Measurements from ENCODE around the gene TCFL5. TPM values are rescaled to one million over a fixed set of nuclear protein-coding genes. Genes with fewer than 3 reads are reported as not detected.
"Not testable (repeated sequence)": the region's sequence is repeated elsewhere in the genome, so short reads cannot be mapped to it uniquely, and the experiment has no call there.

Gene TCFL5
- total RNA-seq, 1 donor from 2014 or later: 12.8 TPM

DNA sequence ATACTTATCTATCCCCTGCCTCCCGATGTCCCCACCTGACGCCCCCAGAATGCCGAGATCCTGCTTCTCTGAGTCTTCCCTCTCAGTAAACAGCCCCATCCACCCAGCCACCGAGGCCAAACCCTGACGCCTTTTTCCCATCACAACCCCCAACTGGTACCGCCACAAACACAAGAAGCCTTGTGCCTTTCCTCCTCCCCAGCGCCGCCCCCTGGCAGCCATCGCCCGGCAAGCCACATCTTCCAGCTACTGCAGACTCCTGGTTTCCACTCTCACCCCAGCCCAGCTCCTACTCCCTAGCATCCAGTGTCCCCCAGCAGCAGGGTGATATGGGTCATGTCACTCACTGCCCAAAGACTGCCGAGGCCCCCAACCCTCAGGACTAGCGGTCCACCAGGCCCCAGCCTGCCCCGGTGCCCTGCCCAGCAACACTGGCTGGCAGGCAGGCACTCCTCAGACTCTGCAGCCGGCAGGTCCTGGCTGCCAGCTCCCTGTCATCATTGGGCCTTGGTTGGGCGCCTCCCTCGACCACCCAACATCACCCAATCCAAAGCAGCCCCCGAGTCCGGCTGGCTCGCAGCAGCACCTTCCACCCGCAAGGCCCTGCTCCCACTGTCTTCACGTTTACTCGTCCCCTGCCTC, 11.2 kb downstream of the TCFL5 start:
- no peak for DNase-seq (ENCODE audit: extremely low spot score, unreplicated experiment)
- no peaks in the 10 kb centered on the region for H3K9me3 Mint-ChIP-seq (ENCODE audit: unreplicated experiment)
- H3K27ac Mint-ChIP-seq (ENCODE audit: unreplicated experiment): no peak overlapping the region
- H3K4me3 Mint-ChIP-seq (ENCODE audit: unreplicated experiment): no peak overlapping the region
- H3K27me3 Mint-ChIP-seq (ENCODE audit: unreplicated experiment): no peaks in the 10 kb centered on the region
- H3K4me1 Mint-ChIP-seq (ENCODE audit: unreplicated experiment): no peaks in the 10 kb centered on the region
- peaks cover 26% of the 10 kb centered on the region for H3K36me3 Mint-ChIP-seq (ENCODE audit: unreplicated experiment)
- TF ChIP-seq CTCF (IDR thresholded peaks at IDR 0.05): no peak

- Mint-ChIP-seq H3K4me3 (ENCODE audit: unreplicated experiment) (no peak overlapping the region), H3K4me1 (ENCODE audit: unreplicated experiment) (no peaks in the 10 kb centered on the region), H3K9me3 (ENCODE audit: unreplicated experiment) (no peaks in the 10 kb centered on the region), H3K36me3 (ENCODE audit: unreplicated experiment) (peaks cover 24% of the 10 kb centered on the region), H3K27me3 (ENCODE audit: unreplicated experiment) (no peaks in the 10 kb centered on the region), H3K27ac (ENCODE audit: unreplicated experiment) (no peak overlapping the region)
- no peak for TF ChIP-seq CTCF (IDR thresholded peaks at IDR 0.05)
- DNase-seq (ENCODE audit: extremely low spot score, unreplicated experiment): no peak
Observed at GRCh38 chr20:62849431-62849830, 12.2 kb downstream of the TCFL5 start.

- not testable (repeated sequence) for H3K27ac Mint-ChIP-seq (ENCODE audit: unreplicated experiment); DNase-seq (ENCODE audit: extremely low spot score, unreplicated experiment); H3K4me1 Mint-ChIP-seq (ENCODE audit: unreplicated experiment); H3K27me3 Mint-ChIP-seq (ENCODE audit: unreplicated experiment); H3K4me3 Mint-ChIP-seq (ENCODE audit: unreplicated experiment); H3K9me3 Mint-ChIP-seq (ENCODE audit: unreplicated experiment)
- H3K36me3 Mint-ChIP-seq (ENCODE audit: unreplicated experiment): peaks cover 21% of the 10 kb centered on the region
Observed at GRCh38 chr20:62848917-62849316, 12.7 kb downstream of the TCFL5 start.

DNA sequence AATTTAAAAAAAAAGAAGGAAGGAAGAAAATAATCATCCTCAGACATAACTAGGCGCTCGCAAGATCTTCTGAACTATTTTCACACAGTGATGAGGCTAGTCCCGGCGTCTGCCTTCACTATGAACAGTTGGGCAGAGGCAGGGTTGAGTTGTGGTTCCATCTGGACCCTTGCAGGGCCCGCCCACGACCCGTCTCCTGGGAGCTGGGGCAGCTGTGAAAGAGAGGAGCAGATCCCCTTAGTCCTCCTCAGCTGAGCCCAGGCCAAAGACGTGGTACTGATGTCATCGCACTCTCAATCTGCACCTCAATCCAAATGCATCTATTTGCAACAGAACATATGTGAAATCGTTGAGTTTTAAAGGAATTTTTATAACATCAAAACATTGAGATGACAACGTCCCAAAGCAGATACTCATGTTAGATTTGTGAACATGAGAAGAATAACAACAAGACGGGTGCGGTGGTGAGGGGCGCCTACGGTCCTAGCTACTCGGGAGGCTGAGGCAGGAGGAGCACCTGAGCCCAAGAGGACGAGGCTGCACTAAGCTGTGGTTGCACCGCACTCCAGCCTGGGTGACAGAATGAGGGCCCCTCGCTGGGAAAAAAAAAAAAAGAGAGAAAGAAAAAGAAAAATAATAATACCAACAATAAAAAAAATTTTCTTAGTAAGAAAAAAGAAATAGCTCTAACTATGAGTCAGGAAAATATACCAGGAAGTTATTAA, 15.3 kb downstream of the TCFL5 start:
- Mint-ChIP-seq H3K27me3 (ENCODE audit: unreplicated experiment) (no peaks in the 10 kb centered on the region), H3K4me1 (ENCODE audit: unreplicated experiment) (peaks cover 1% of the 10 kb centered on the region), H3K36me3 (ENCODE audit: unreplicated experiment) (peaks cover 12% of the 10 kb centered on the region), H3K4me3 (ENCODE audit: unreplicated experiment) (no peak overlapping the region), H3K27ac (ENCODE audit: unreplicated experiment) (no peak overlapping the region), H3K9me3 (ENCODE audit: unreplicated experiment) (no peaks in the 10 kb centered on the region)
- DNase-seq (ENCODE audit: extremely low spot score, unreplicated experiment): no peak
- no peak for TF ChIP-seq CTCF (IDR thresholded peaks at IDR 0.05)

GRCh38 chr20:62845416-62846160, 16.0 kb downstream of the TCFL5 start:
- DNase-seq (ENCODE audit: extremely low spot score, unreplicated experiment): no peak
- no peaks in the 10 kb centered on the region for H3K27me3 Mint-ChIP-seq (ENCODE audit: unreplicated experiment)
- no peak for TF ChIP-seq CTCF (IDR thresholded peaks at IDR 0.05)
- H3K4me1 Mint-ChIP-seq (ENCODE audit: unreplicated experiment): peaks cover 1% of the 10 kb centered on the region
- no peak overlapping the region for H3K27ac Mint-ChIP-seq (ENCODE audit: unreplicated experiment)
- H3K4me3 Mint-ChIP-seq (ENCODE audit: unreplicated experiment): no peak overlapping the region
- no peaks in the 10 kb centered on the region for H3K9me3 Mint-ChIP-seq (ENCODE audit: unreplicated experiment)
- H3K36me3 Mint-ChIP-seq (ENCODE audit: unreplicated experiment): peaks cover 12% of the 10 kb centered on the region

Data from osteocyte (in vitro differentiated cells).